H1 (cell line): Measurements from ENCODE around the gene TBRG4. TPM values are rescaled to one million over a fixed set of nuclear protein-coding genes. Genes with fewer than 3 reads are reported as not detected.

Experiments
- CTCF ChIA-PET: fragments of 300-600 bp; sonication (Branson Sonifier 250); formaldehyde crosslinking; loops from one replicate; lab custom pipeline; 2021; ENCODE audit not compliant: partially characterized antibody; lab: Charles Lee
- POLR2A ChIA-PET: fragments of 300-600 bp; sonication (Branson Sonifier 250); formaldehyde crosslinking; loops from one replicate; lab custom pipeline; 2021; ENCODE audit warnings: inconsistent platforms; ENCODE audit not compliant: partially characterized antibody; lab: Charles Lee
- DNase-seq, 2 experiments: peaks; one replicate each; pipeline versions ENCODE4 v3.0.0 to v3.0.0-alpha.2; 2010 to 2022; ENCODE audit warnings: low spot score in 2 of 2, low read depth in 1 of 2, mixed read lengths in 1 of 2
- FAIRE-seq: peaks from 2 replicates; lab custom pipeline; 2011; peaks lifted over from hg19 to GRCh38; lab: Jason Lieb, UNC
- H2AFZ ChIP-seq: 2 replicates; pipeline ENCODE4 v1.8.1; 2012; ENCODE audit warnings: low read length, inconsistent platforms
- H2AK5ac ChIP-seq: 2 replicates; pipeline ENCODE4 v1.6.1; 2013; ENCODE audit warnings: low read depth, low read length
- H2BK120ac ChIP-seq: replicated peaks from 2 replicates; pipeline ENCODE3; 2013; ENCODE audit warnings: low read depth, low read length, inconsistent platforms
- H2BK12ac ChIP-seq: 2 replicates; pipeline ENCODE4 v1.6.1; 2013; ENCODE audit warnings: low read depth, low read length
- H2BK15ac ChIP-seq: 2 replicates; pipeline ENCODE4 v1.6.1; 2013; ENCODE audit warnings: low read length
- H2BK20ac ChIP-seq: 2 replicates; pipeline ENCODE4 v1.6.1; 2013; ENCODE audit warnings: low read length
- H2BK5ac ChIP-seq: 2 replicates; pipeline ENCODE4 v1.6.1; 2013; ENCODE audit warnings: low read depth, low read length
- H3K14ac ChIP-seq: 2 replicates; pipeline ENCODE4 v1.6.1; 2013; ENCODE audit warnings: inconsistent platforms; ENCODE audit not compliant: insufficient read length
- H3K18ac ChIP-seq: 2 replicates; pipeline ENCODE4 v1.6.1; 2013; ENCODE audit warnings: low read length; ENCODE audit errors: extremely low read depth
- H3K23ac ChIP-seq: 2 replicates; pipeline ENCODE4 v1.6.1; 2013; ENCODE audit warnings: inconsistent platforms; ENCODE audit not compliant: insufficient read length
- H3K23me2 ChIP-seq: 2 replicates; pipeline ENCODE4 v1.6.1; 2013; ENCODE audit warnings: low read depth, low read length
- H3K27ac ChIP-seq: 2 replicates; pipeline ENCODE4 v1.6.1; 2011; ENCODE audit warnings: low read depth, low read length, inconsistent platforms
- H3K27me3 ChIP-seq, 4 experiments: replicated peaks in 1 of 4; 1 replicate in 1 of 4; 2 replicates in 3 of 4; pipeline versions ENCODE4 v1.6.1 to v1.8.1; 2011 to 2013; ENCODE audit warnings: low read length in 3 of 4, mild to moderate bottlenecking in 3 of 4, inconsistent platforms in 2 of 4, mixed read lengths in 2 of 4, moderate library complexity in 1 of 4; ENCODE audit not compliant: control insufficient read depth in 3 of 4, insufficient read depth in 3 of 4; ENCODE audit errors: extremely low read depth in 1 of 4
- H3K36me3 ChIP-seq, 4 experiments: 2 replicates each; pipeline versions ENCODE4 v1.6.1 to v1.8.1; 2011 to 2013; ENCODE audit warnings: mild to moderate bottlenecking in 4 of 4, low read length in 3 of 4, moderate library complexity in 2 of 4, control low read depth in 1 of 4, inconsistent platforms in 1 of 4; ENCODE audit not compliant: insufficient read depth in 4 of 4, control insufficient read depth in 2 of 4
- H3K4ac ChIP-seq: replicated peaks from 2 replicates; pipeline ENCODE3; 2013; ENCODE audit warnings: low read length, low read depth, mixed read lengths, inconsistent platforms; ENCODE audit not compliant: insufficient read length
- H3K4me1 ChIP-seq, 4 experiments: replicated peaks in 1 of 4; 1 replicate in 1 of 4; 2 replicates in 3 of 4; pipeline versions ENCODE4 v1.6.1 to v1.8.1; 2011 to 2013; ENCODE audit warnings: low read length in 3 of 4, inconsistent platforms in 2 of 4, mixed read lengths in 1 of 4; ENCODE audit not compliant: insufficient read depth in 4 of 4, control insufficient read depth in 3 of 4
- H3K4me2 ChIP-seq, 2 experiments: 2 replicates each; pipeline versions ENCODE4 v1.6.1 to v1.8.1; 2011 to 2013; ENCODE audit warnings: low read depth in 2 of 2, low read length in 2 of 2, control low read depth in 1 of 2, inconsistent platforms in 1 of 2, mild to moderate bottlenecking in 1 of 2; ENCODE audit not compliant: insufficient read depth in 1 of 2
- H3K4me3 ChIP-seq, 4 experiments: fragments of 200-600, 300-600 bp in 1 of 4; sonication (generic), shearing (Covaris generic), sonication (Bioruptor Twin) in 1 of 4; 2 replicates each; pipeline versions ENCODE4 v1.5.1 to v1.8.1; 2011 to 2016; ENCODE audit warnings: low read length in 4 of 4, low read depth in 3 of 4, control low read depth in 2 of 4, inconsistent platforms in 2 of 4, mild to moderate bottlenecking in 2 of 4, mixed read lengths in 1 of 4, moderate library complexity in 1 of 4; ENCODE audit not compliant: insufficient read depth in 2 of 4; ENCODE audit errors: extremely low read depth in 1 of 4
- H3K56ac ChIP-seq: replicated peaks from 2 replicates; pipeline ENCODE3; 2013; ENCODE audit warnings: low read depth, mild to moderate bottlenecking, mixed read lengths, low read length, inconsistent platforms; ENCODE audit not compliant: insufficient read length
- H3K79me1 ChIP-seq: 2 replicates; pipeline ENCODE4 v1.6.1; 2013; ENCODE audit warnings: low read depth, low read length, control low read depth
- H3K79me2 ChIP-seq, 2 experiments: 2 replicates each; pipeline versions ENCODE4 v1.6.1 to v1.8.1; 2012 to 2013; ENCODE audit warnings: low read length in 2 of 2, mild to moderate bottlenecking in 2 of 2, inconsistent platforms in 1 of 2; ENCODE audit not compliant: insufficient read depth in 2 of 2, control insufficient read depth in 1 of 2
- H3K9ac ChIP-seq, 4 experiments: replicated peaks in 1 of 4; 1 replicate in 1 of 4; 2 replicates in 3 of 4; pipeline versions ENCODE4 v1.6.1 to v1.8.1; 2011 to 2013; ENCODE audit warnings: low read depth in 3 of 4, low read length in 3 of 4, control low read depth in 2 of 4, mild to moderate bottlenecking in 2 of 4, moderate library complexity in 2 of 4, inconsistent platforms in 1 of 4; ENCODE audit errors: extremely low read depth in 1 of 4
- H3K9me3 ChIP-seq, 2 experiments: 2 replicates each; pipeline versions ENCODE4 v1.6.1 to v1.8.1; 2012 to 2013; ENCODE audit warnings: mild to moderate bottlenecking in 2 of 2, moderate library complexity in 2 of 2, control low read depth in 1 of 2, inconsistent platforms in 1 of 2, low read depth in 1 of 2, low read length in 1 of 2, mixed read lengths in 1 of 2; ENCODE audit not compliant: insufficient read depth in 2 of 2
- H4K20me1 ChIP-seq, 2 experiments: replicated peaks in 1 of 2; 2 replicates each; pipeline versions ENCODE3 to v1.8.1; 2011 to 2013; ENCODE audit warnings: inconsistent platforms in 2 of 2, low read length in 2 of 2, mild to moderate bottlenecking in 1 of 2; ENCODE audit not compliant: insufficient read depth in 2 of 2, control insufficient read depth in 1 of 2
- H4K5ac ChIP-seq: 2 replicates; pipeline ENCODE4 v1.6.1; 2013; ENCODE audit warnings: low read length, low read depth, mixed read lengths, inconsistent platforms; ENCODE audit not compliant: insufficient read length
- H4K8ac ChIP-seq: 2 replicates; pipeline ENCODE4 v1.8.0; 2013; ENCODE audit warnings: mild to moderate bottlenecking, moderate library complexity, low read length, inconsistent platforms; ENCODE audit not compliant: insufficient read depth; ENCODE audit errors: extremely low read depth
- H4K91ac ChIP-seq: replicated peaks from 2 replicates; pipeline ENCODE3; 2013; ENCODE audit warnings: low read length, mixed read lengths, inconsistent platforms; ENCODE audit not compliant: insufficient read length
- CREB1 ChIP-seq: IDR thresholded peaks from 2 replicates; pipeline ENCODE4 v1.6.1; 2012; ENCODE audit warnings: inconsistent platforms
- EGR1 ChIP-seq: IDR thresholded peaks from 2 replicates; pipeline ENCODE4 v1.6.1; 2011; ENCODE audit warnings: low read depth, low read length, borderline replicate concordance
- HDAC2 ChIP-seq, 2 experiments: fragments of 300-600 bp in 1 of 2; sonication (generic) in 1 of 2; IDR thresholded peaks; 2 replicates each; pipeline ENCODE4 v1.6.1; 2011 to 2012; ENCODE audit warnings: low read depth in 2 of 2, low read length in 2 of 2, mild to moderate bottlenecking in 2 of 2, moderate library complexity in 2 of 2, borderline replicate concordance in 1 of 2, inconsistent platforms in 1 of 2
- SIN3A ChIP-seq, 2 experiments: IDR thresholded peaks in 1 of 2; conservative IDR thresholded peaks in 1 of 2; 2 replicates each; pipeline ENCODE4 v1.6.1; 2011 to 2012; ENCODE audit warnings: low read length in 2 of 2, improper control_type of control experiment in 1 of 2, low read depth in 1 of 2, mild to moderate bottlenecking in 1 of 2
- SP2 ChIP-seq: IDR thresholded peaks from 2 replicates; pipeline ENCODE4 v1.6.1; 2012; ENCODE audit warnings: mild to moderate bottlenecking, low read length, inconsistent platforms
- WGBS, 2 experiments: shearing (Covaris generic) in 1 of 2; methylation state at CpG; one replicate each; pipeline versions ENCODE4 v1.1.6 to v1.1.7; 2013 to 2015; ENCODE audit warnings: low lambda C conversion rate in 2 of 2, mixed read lengths in 2 of 2, inconsistent platforms in 1 of 2, low coverage in 1 of 2, missing lambda C conversion rate in 1 of 2; ENCODE audit not compliant: insufficient replicate concordance in 2 of 2, insufficient coverage in 1 of 2, insufficient read length in 1 of 2; ENCODE audit errors: extremely low coverage in 1 of 2, missing lambda C conversion rate in 1 of 2; 5-methylcytosine and 5-hydroxymethylcytosine counted together
- polyA plus RNA-seq, 7 experiments: library from polyadenylated mRNA; depleted of rRNA in 3 of 7; stranded (reverse) in 5 of 7; unstranded in 2 of 7; fragments of >200 nt in 5 of 7; fragments of 200-250 nt in 2 of 7; gene quantifications; 1 replicate in 5 of 7; 2 replicates in 1 of 7; 4 replicates in 1 of 7; pipeline versions ENCODE4 v1.2.1 to v1.2.3, GENCODE V29; 2011 to 2013; ENCODE audit warnings: missing spikeins in 2 of 7, mixed read lengths in 2 of 7
- total RNA-seq: library from RNA; stranded (reverse); fragmentation: NEBNext Ultra II Directional; extraction: Animal tissue kit (Norgen Biotek cat#: 25700); gene quantifications from 2 replicates; pipeline ENCODE4 v1.2.1, GENCODE V29; 2021

TBRG4 gene
- total and polyA plus RNA-seq, 2 of the 8 experiments (the other 6 are each of a cell fraction or from before 2014, with no cell fraction given), result 110 to 137 TPM

DNA sequence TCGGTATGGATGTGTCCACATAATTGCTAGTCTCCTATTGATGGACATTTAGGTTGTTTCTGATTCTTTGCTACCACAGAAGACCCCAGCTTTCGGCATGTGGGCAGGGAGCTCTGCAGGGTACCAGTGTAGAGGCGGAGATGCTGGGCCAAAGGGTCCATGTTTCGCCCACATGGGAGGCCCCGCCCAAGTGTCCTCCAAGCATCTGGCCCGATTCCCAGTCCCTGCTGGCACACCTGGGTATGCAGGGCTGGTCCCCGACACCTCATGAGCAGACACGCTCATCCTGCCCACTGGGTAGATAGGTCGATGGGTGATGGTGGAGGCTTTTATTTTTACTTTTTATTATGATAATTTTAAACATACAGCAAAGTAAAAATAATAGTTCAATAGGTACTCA lies 19.4 kb upstream of the TBRG4 start:
- Histone ChIP-seq H2BK12ac (no peak overlapping the region), H3K23ac (no peak overlapping the region)
- TF ChIP-seq SIN3A (conservative IDR thresholded peaks at IDR 0.05 in 1 of 2, IDR thresholded peaks at IDR 0.05 in 1 of 2; ENCODE audit: low read depth in 1 of 2, low read length in 2 of 2) (no peak), SP2 (no peak), HDAC2 (IDR thresholded peaks at IDR 0.05; ENCODE audit: borderline replicate concordance in 1 of 2, low read depth in 2 of 2, low read length in 2 of 2) (no peak), EGR1 (no peak), CREB1 (no peak)
- TF ChIP-seq, all 59 proteins: peak for 0
- H3K79me2 ChIP-seq, result no peaks in the 10 kb centered on the region
- FAIRE-seq, result no peak
- H3K4ac ChIP-seq, result no peak overlapping the region
- no peak overlapping the region for H4K8ac ChIP-seq
- H3K4me2 ChIP-seq, result no peak overlapping the region
- H3K4me3 ChIP-seq, result no peak overlapping the region
- no peaks in the 10 kb centered on the region for H3K79me1 ChIP-seq
- no peak overlapping the region for H4K91ac ChIP-seq
- H3K56ac ChIP-seq, result no peak overlapping the region
- POLR2A ChIA-PET, result interaction anchor here (1.0 to 1.7 kb wide), 3 partner anchors 19 to 145 kb away, joined by 3 to 7 read pairs (median 5); partner anchors contain the start of gene TBRG4
- H2BK5ac ChIP-seq, result no peak overlapping the region
- H2BK15ac ChIP-seq, result no peak overlapping the region
- H3K4me1 ChIP-seq, result no peaks in the 10 kb centered on the region
- H2AFZ ChIP-seq, result no peak overlapping the region
- H3K27me3 ChIP-seq, result no peaks in the 10 kb centered on the region
- H2BK120ac ChIP-seq, result no peak overlapping the region
- no peak overlapping the region for H2BK20ac ChIP-seq
- no peaks in the 10 kb centered on the region for H3K36me3 ChIP-seq
- H2AK5ac ChIP-seq, result no peak overlapping the region
- DNase-seq, result no peak
- H3K23me2 ChIP-seq, result no peaks in the 10 kb centered on the region
- WGBS, 2 experiments, result 83% methylated on average over 9 of the region's 9 CpGs; no CpG with 5 or more reads in 1 of the 2 experiments
- no peak overlapping the region for H3K9ac ChIP-seq
- CTCF ChIA-PET, result no interaction called here
- H3K18ac ChIP-seq, result no peak overlapping the region
- no peak overlapping the region for H3K14ac ChIP-seq
- H3K9me3 ChIP-seq, result no peaks in the 10 kb centered on the region
- H4K20me1 ChIP-seq, result no peaks in the 10 kb centered on the region
- H4K5ac ChIP-seq, result no peak overlapping the region
- no peak overlapping the region for H3K27ac ChIP-seq
